Epidermal melanocyte (primary cell): Measurements from ENCODE around the gene CFDP1.
A peak's percentile ranks its signal among the peaks of the same experiment; 100 is the strongest.

Experiments
- DNase-seq: peaks from one replicate; pipeline ENCODE4 v3.0.0; 2011; ENCODE audit warnings: low spot score; ENCODE audit not compliant: insufficient read length

CFDP1 gene

GRCh38 chr16:75252946-75253911 is 180.1 kb downstream of the CFDP1 start:
- peak; percentile 63 for DNase-seq

GRCh38 chr16:75252049-75252864 is 181.0 kb downstream of the CFDP1 start:
- no peak for DNase-seq

- peak; percentile 91 for DNase-seq
These were observed 181.8 kb downstream of the CFDP1 start, which contains the start of gene BCAR1 for GRCh38 chr16:75251280-75252048. BCAR1 (minus strand) TSS chr16:75251624; CDS start chr16:75251482, 142 bp downstream.

GRCh38 chr16:75250809-75251279 is 182.5 kb downstream of the CFDP1 start:
- DNase-seq, result no peak

GRCh38 chr16:75250089-75250808 is 183.1 kb downstream of the CFDP1 start:
- no peak for DNase-seq

GRCh38 chr16:75249441-75249840 is 183.9 kb downstream of the CFDP1 start:
- DNase-seq, result no peak

- DNase-seq, result no peak
These were observed 184.5 kb downstream of the CFDP1 start for GRCh38 chr16:75248536-75249380.

GRCh38 chr16:75248142-75248535 is 185.2 kb downstream of the CFDP1 start:
- DNase-seq, result peak; percentile 76

GRCh38 chr16:75247249-75247648 is 186.1 kb downstream of the CFDP1 start:
- DNase-seq, result no peak

- no peak for DNase-seq
These were observed 186.6 kb downstream of the CFDP1 start for GRCh38 chr16:75246504-75247205.

GRCh38 chr16:75244844-75245758 is 188.2 kb downstream of the CFDP1 start:
- peak; percentile 92 for DNase-seq

GRCh38 chr16:75244225-75244809 is 189.0 kb downstream of the CFDP1 start:
- no peak for DNase-seq
